HG02763 (cell line): ENCODE results near the gene TOP2B.

Source experiments
- ATAC-seq: cut with Tn5 transposase; IDR thresholded peaks from one replicate; pipeline ENCODE4 v1.9.1; 2021; ENCODE audit warnings: mild to moderate bottlenecking, moderate library complexity; ENCODE audit not compliant: unreplicated experiment

The TOP2B gene

DNA sequence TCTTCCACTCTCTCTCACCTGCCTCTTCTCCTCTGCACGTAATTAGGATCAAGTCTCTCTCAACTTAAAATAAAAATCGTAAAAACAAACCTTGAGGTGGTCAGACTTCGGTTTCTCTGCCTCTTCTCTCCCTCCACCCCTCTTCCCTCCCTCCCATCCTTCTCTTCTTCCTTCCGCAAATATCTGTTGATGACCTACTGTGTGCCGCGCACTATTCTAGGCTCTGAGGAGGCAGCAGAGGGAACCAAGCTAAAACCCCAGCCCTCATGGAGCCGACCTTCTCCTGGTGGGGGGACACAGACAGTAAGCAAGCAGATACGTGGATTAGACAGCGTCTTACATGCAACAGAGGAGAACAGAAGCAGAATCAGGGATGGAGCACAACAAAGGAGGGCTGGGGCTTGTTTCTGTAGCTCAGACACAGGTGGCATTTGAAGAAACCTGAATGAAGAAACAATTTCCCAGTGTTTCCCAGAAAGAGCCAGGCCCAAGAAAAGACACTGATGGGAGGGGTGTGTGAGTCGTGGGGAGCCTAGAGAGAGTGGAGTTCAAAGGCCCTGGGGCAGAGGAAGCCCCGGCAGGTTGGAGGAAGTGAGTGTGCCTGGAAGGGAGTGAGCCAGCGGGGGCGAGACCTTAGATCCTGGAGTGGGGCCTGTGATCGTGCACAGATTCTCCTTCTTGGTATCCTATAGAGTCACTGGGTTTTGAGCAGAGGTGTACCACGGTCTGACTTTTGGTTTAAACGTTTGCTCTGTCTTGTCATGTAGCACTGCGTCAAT, 80.5 kb downstream of the TOP2B start:
- ATAC-seq: no peak

DNA sequence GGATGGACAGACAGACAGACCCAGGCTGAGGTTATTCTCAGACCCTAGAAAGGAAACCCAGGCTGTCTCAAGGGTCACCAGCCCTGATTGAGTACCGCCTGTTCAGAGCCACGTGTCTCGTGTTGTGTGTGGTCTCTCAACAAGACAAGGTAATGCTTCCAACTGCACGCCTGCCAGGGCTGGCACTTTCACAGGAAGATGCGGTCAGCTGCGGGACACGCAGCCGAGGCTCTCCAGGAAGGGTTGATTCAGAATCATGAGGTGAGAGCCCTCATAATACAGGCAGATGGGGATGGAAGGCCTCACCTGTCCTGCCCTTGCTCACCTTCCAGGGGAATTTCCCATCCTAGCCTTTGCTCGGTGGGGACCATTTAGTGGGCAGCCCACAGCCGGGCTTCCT, 81.4 kb downstream of the TOP2B start:
- ATAC-seq: no peak

GRCh38 chr3:25582242-25582641, 82.5 kb downstream of the TOP2B start:
- ATAC-seq: no peak

GRCh38 chr3:25581823-25582222, 82.9 kb downstream of the TOP2B start:
- ATAC-seq: no peak

GRCh38 chr3:25581335-25581734, 83.4 kb downstream of the TOP2B start:
- ATAC-seq: no peak

DNA sequence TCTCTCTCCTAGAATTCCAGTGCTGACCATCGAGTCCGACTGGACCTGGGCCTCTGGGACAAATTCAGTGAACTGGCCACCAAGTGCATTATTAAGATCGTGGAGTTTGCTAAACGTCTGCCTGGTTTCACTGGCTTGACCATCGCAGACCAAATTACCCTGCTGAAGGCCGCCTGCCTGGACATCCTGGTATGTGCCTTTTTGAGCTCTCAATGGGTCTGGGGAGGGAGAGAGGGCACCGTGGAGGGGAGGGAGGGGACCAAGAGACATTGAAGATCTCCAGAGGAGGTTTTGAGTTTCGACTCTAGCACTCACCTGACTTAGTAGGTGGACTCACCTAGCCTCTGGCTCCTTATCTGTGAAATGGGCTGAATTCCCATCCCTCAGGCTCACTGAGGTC, 84.2 kb downstream of the TOP2B start:
- ATAC-seq: no peak

- no peak for ATAC-seq
Observed at GRCh38 chr3:25578059-25578458, 86.6 kb downstream of the TOP2B start.

GRCh38 chr3:25576831-25577454, 87.8 kb downstream of the TOP2B start:
- ATAC-seq: no peak

DNA sequence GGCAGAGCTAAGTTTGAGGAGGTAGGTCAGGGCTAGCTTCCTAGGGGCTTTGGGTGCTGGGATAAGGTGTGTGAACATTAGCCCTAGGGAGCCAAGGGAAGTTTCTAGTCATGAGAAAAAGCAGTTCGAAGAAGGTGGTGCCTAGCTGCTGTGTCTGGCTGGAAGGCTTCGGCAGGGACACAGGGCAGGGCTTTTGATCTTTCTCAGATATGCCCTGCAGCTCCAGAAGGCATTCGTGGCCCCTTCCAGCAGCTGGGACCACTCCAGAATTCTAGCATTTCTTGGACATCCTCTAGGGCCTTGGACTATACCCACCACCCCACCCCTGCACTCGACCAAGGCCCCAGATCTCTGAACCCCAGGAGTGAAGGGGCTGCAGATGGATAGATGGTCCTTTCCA, 88.6 kb downstream of the TOP2B start:
- no peak for ATAC-seq

DNA sequence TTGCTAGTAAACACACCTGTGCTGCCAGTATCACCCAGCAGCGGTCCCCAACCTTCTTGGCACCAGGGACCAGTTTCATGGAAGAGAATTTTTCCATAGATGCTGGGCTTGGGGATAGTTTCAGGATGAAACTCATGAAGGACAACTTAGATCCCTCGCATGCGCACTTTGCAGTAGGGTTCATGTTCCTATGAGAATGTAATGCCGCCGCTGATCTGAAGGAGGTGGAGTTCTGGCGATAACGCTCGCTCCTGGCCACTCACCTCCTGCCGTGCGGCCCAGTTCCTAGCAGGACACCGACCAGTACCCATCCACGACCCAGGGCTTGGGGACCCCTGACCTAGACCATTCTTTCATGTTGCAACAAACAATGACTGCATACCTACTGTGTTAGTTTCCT, 89.7 kb downstream of the TOP2B start:
- ATAC-seq: no peak

- no peak for ATAC-seq
Observed at GRCh38 chr3:25574172-25574765, 90.4 kb downstream of the TOP2B start.

GRCh38 chr3:25573386-25574171, 91.1 kb downstream of the TOP2B start:
- ATAC-seq: no peak

- ATAC-seq: no peak
Observed at GRCh38 chr3:25572919-25573385, 91.8 kb downstream of the TOP2B start.

DNA sequence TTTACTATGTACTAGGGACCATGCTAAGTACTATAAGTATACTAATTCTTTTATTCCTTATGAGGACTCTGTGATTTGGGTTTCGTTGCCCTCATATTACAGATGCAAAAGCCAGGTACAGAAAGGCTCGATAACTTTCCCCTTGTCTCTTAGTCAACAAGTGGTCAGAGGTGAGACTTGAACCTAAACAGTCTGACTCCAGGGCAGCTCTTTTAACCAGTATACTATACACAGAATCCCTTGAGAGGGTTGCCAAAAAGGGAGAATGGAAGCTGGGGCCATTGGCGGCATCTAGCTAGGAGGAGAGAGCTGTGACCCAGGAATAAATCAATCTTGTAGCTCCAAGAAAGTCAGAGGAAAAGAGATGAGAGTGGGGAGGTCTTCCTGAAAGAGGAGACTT, 92.4 kb downstream of the TOP2B start:
- no peak for ATAC-seq

DNA sequence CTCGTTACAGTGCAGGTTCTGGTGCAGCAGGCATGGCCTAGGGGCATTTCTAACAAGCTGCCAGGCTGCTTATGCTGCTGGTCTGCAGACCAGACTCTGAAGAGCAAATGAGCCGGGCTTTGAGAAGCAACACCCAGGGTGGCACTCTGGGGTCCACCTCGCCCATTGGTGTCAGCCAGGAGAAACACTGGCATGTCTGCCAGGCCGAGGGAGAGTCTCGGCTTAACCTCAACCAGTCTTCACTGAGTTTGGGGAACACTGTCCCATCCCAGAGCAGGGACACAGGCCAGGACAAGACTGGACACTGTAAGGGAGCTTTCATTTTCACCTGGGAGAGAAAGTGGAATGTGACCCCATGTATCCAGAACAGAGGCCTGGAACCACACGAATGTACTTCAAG, 93.4 kb downstream of the TOP2B start:
- ATAC-seq: no peak

GRCh38 chr3:25568525-25569078, 96.1 kb downstream of the TOP2B start:
- ATAC-seq: no peak

- no peak for ATAC-seq
Observed at GRCh38 chr3:25567806-25568524, 96.7 kb downstream of the TOP2B start.

DNA sequence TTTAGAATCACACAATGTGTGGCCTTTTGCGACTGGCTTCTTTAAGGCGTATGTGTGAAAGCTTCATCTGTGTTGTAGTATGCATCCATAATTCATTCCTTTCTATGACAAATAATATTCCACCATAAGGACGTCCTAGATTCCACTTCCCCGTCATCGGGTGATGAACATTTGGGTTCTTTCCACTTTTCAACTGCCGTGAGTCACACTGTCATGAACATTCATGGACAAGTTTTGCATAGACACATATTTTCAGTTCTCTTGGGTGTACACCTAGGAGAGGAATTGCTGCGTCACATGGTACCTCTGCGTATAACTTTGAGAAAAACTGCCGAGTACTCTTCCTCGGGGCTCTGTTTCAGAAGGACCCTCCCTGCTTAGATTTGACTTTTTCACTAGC, 97.3 kb downstream of the TOP2B start:
- ATAC-seq: no peak

DNA sequence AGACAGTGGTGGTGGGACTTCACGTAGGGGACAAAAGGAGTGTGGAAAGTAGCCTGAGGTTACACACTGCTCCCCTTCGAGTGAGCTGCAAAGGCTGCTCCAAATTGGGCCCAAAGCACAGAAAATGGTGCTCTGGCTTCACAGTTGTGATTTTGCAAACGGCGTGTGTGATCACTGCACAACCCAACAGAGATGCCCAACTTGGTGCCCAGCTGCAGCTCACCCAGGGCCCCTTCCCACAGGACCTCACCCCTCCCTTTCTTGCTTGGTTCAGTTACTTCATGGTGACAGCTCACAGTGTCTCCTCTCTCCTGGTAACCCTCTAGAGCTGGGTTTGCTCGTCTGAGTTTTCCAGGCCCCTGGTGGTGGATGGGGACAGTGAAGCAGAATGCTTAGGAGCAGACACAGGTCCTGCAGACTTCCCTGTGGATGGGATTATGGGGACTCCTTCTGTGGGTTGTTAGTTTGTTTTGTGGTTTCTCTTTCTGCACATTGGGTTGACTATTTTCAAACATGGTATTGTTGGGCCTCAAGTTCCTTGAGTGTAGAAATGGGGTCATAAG, 98.3 kb downstream of the TOP2B start:
- no peak for ATAC-seq

GRCh38 chr3:25565807-25566206, 98.9 kb downstream of the TOP2B start:
- ATAC-seq: no peak
